ENCODE measurements around the gene DBN1.

The DBN1 gene

DNA sequence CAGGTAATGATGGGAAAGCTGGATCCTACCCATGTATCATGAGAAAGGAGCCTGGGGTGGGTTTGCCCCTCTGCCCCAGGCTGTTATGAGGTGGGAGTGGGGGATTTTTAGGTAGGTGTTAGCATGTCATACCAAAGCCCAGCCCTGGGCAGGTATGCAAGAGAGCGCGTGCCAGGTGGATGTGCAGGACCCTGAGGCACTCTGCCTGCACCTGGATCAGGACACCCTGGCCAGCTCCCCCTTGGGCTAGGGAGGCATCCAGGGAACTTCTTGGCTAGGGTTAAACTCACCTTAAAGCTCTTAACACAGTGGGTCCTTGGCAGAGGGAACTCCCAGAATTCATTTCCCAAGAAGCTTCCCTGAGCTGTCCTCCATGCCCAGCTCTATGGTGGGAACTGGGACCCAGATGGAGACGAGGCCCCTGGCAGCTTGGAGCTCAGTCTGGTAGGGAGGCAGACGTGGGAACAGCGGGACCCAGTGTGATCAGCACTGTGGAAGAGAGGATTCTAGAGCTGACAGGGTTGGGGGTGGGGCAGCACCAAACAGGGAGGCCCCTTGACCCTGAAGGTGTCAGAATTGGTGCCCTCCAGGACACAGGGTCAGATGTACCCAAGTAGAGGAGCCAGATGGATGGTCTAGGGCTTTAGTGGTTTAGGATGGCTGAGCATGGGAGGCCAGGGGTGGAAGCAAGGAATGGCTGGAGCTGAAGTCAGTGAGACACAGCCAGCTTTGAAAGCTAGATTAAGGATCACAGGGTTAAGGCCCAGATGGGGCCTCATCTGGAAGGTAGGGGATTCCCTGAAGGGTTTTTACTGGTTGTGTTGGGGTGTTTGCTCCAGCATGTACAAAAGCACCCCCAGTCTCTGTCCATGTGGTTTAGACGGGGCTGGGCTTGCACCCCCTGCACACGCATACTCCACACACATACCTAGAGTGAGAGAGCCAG is 29.1 kb downstream of the DBN1 start:
- DNase-seq (ENCODE audit: low spot score) = peak; percentile 67
- no peak for TF ChIP-seq CTCF (IDR thresholded peaks at IDR 0.05; ENCODE audit: borderline replicate concordance, control extremely low read depth, extremely low read depth, insufficient read depth, missing control alignments)
- in situ Hi-C loops (cut with MboI; ENCODE audit: low sequenced_read_pairs, unreplicated experiment) = no loop called here

GRCh38 chr5:177443144-177443983 is 30.1 kb downstream of the DBN1 start:
- TF ChIP-seq CTCF (IDR thresholded peaks at IDR 0.05; ENCODE audit: borderline replicate concordance, control extremely low read depth, extremely low read depth, insufficient read depth, missing control alignments) = no peak
- in situ Hi-C loops (cut with MboI; ENCODE audit: low sequenced_read_pairs, unreplicated experiment) = no loop called here
- no peak for DNase-seq (ENCODE audit: low spot score)

DNA sequence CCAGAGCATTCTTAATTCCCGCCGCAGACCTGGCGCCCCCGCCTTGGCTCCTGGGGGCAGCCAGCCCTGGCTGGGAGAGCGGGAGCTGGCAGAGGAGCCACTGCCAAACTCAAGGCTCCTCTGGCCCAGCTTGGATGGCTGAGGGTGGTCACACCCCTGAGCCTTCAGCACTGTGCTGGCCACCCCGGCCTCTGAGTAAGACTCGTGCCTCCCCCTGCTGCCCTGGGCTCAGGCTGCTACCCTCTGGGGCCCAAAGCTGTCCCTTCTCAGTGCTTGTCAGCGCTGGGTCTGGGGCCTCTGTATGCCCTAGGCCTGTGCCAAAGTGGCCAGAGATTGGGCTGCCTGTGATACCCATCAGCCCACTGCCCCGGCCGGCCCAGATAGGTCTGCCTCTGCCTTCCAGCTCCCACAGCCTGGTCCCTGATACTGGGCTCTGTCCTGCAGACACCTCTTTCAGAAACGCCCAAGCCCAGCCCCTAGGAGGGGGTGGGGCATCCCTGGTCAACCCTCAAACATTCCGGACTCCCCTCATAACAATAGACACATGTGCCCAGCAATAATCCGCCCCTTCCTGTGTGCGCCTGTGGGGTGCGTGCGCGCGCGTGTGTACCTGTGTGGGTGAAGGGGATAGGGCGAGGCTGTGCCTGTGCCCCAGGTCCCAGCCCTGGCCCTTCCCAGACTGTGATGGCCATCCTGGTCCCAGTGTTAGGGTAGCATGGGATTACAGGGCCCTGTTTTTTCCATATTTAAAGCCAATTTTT is 31.2 kb downstream of the DBN1 start:
- no peak for TF ChIP-seq CTCF (IDR thresholded peaks at IDR 0.05; ENCODE audit: borderline replicate concordance, control extremely low read depth, extremely low read depth, insufficient read depth, missing control alignments)
- in situ Hi-C loops (cut with MboI; ENCODE audit: low sequenced_read_pairs, unreplicated experiment) = no loop called here
- DNase-seq (ENCODE audit: low spot score) = no peak

GRCh38 chr5:177440990-177441780 is 32.2 kb downstream of the DBN1 start:
- DNase-seq (ENCODE audit: low spot score) = no peak
- no peak for TF ChIP-seq CTCF (IDR thresholded peaks at IDR 0.05; ENCODE audit: borderline replicate concordance, control extremely low read depth, extremely low read depth, insufficient read depth, missing control alignments)
- in situ Hi-C loops (cut with MboI; ENCODE audit: low sequenced_read_pairs, unreplicated experiment) = no loop called here

- DNase-seq (ENCODE audit: low spot score) = no peak
- in situ Hi-C loops (cut with MboI; ENCODE audit: low sequenced_read_pairs, unreplicated experiment) = no loop called here
Measured at GRCh38 chr5:177440211-177440989, 33.0 kb downstream of the DBN1 start.

More at GRCh38 chr5:177440211-177440989, 33.0 kb downstream of the DBN1 start:
- TF ChIP-seq CTCF (IDR thresholded peaks at IDR 0.05; ENCODE audit: borderline replicate concordance, control extremely low read depth, extremely low read depth, insufficient read depth, missing control alignments) = no peak
